T-helper 2 cell (primary cell): ENCODE measurements around the gene SPPL2B.
"Not testable (repeated sequence)": the region's sequence is repeated elsewhere in the genome, so short reads cannot be mapped to it uniquely, and the experiment has no call there.

ENCODE experiments used
- DNase-seq, 5 experiments: peaks; one replicate each; pipeline versions ENCODE4 v3.0.0 to v3.0.0-alpha.2; 2012 to 2022

The SPPL2B gene

DNA sequence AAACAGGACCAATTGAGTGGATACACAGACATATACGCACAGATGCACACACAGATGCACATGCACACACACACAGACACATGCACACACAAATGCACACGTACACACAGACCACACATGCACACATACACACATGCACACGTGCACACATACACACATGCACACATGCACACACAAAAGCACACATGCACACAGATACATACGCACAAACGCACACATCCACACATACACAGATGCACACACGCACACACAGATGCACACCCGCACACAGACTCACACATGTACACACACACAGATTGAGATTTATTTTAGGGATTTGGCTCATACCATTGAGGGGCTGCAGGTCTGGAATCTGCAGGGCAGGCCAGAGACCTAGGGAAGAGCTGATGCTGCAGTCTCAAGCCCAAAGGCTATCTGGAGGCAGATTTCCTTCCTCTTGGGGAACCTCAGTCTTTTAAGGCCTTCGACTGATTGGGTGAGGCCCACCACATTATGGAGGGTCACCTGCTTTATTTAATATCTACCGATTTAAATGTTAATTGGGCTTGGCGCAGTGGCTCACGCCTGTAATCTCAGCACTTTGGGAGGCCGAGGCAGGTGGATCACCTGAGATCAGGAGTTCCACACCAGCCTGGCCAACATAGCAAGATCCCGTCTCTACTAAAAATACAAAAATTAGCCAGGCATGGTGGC lies 54.2 kb downstream of the SPPL2B start:
- DNase-seq = no peak

DNA sequence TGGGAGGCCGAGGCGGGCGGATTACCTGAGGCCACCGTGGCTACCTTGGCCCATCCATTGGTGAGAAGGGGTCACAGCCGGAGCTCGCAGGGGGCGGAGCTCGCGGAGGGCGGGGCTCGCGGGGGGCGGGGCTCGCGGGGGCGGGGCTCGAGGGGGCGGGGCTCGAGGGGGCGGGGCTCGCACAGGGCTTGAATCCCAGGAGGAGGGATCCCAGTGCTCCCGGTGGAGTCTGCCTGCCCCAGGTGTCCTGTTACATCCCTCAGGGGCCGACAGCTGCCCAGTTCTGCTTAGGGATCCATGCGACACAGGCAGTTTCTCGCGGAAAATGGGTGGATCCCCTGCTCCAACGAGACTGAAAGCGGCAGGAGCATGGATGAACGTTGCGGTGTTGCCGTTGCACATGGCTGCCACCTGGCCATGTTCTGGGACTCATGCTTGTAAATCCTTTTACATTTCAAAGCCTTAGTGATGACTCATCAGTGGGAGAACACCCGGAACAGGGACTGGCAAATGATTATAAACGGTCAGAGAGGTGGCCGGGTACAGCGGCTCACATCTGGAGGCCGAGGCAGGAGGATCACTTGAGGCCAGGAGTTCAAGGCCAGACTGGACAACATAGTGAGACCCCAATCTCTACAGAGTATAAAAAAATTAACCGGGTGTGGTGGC lies 56.7 kb downstream of the SPPL2B start:
- no peak for DNase-seq

DNA sequence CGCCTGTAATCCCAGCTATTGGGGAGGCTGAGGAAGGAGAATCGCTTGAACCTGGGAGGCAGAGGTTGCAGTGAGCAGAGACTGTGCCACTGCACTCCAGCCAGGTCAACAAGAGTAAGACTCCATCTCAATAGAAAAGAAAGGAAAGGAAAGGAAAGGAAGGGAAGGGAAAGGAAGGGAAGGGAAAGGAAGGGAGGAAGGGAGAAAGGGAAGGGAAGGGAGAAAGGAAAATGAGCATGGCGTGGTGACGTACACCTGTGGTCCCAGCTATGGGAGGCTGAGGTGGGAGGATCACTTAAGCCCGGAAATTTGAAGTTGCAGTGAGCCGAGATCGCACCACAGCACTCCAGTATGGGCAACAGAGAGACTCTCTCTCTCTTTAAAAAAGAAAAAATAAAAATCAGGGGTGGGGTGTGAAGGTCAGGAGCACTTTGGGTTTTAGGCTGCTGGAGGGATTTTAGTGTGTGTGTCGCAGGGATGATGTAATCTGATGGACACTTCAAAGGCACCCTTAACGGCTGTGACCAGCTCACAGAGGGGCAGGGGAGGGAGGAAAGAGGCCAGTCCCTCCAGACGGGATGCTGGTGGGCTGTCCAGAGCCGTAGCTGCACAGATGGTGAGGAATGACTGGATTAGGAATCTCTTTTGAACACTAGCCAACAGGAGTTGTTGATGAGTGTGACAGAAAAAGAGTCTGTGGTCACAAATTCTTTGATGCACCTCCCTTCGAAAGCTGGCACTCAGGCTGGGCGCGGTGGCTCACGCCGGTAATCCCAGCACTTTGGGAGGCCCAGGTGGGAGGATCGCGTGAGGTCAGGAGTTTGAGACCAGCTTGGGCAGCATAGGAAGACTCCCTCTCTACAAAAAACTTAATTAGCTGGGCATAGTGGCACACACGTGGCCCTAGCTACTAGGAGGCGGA lies 59.1 kb downstream of the SPPL2B start:
- DNase-seq = no peak

DNA sequence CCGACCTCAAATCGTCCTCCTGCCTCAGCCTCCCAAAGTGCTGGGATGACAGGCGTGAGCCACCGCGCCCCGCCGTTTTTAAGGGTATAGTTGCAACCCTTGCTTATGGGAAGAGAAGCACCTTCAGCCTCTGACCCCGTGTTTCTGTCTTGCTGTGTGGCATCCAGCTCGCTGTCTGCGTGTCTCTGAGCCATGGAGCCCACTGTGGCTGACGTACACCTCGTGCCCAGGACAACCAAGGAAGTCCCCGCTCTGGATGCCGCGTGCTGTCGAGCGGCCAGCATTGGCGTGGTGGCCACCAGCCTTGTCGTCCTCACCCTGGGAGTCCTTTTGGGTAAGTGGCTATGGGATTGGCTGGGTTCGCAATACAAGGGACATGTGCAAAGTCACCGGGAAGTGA lies 61.1 kb downstream of the SPPL2B start:
- DNase-seq = no peak

DNA sequence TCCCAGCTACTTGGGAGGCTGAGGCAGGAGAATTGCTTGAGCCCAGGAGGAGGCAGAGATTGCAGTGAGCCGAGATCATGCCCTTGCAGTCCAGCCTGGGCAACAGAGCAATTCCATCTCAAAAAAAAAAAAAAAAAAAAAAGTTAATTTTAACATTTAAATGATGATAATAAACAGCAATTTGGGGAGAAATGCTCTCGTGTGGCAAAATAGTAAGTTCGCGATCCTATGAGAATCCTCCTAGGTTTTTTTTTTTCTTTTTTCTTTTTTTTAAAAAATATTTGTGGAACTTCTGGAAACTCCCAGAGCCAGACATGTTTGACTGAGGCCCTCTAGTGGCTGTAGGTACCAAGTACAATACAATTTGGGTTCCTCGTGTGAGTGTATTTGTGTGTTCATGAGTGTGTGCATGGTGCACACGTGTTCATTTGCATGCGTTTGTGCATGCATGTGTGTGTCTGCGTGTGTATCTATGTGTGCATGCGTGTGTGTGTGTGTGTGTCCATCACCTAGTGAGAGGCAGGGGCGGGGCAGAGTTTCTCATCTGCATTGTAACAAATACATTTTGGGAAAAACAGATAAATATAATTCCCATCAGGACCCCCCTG lies 62.7 kb downstream of the SPPL2B start:
- DNase-seq = peak in 2 of 5 experiments; percentile 30 to 78

DNA sequence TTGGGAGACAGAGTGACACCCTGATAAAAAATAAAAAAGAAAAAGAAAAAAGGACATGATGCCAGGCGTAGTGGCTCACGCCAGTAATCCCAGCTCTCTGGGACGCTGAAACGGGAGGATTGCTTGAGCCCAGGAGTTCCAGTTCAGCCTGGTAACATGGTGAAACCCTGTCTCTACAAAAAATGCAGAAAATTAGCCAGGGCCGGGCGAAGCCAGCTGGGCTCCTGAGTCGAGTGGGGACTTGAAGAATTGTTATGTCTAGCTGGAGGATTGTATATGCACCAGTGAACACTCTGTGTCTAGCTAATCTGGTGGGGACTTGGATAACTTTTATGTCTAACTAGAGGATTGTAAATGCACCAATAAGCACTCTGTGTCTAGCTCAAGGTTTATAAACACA lies 63.9 kb downstream of the SPPL2B start:
- DNase-seq = no peak

DNA sequence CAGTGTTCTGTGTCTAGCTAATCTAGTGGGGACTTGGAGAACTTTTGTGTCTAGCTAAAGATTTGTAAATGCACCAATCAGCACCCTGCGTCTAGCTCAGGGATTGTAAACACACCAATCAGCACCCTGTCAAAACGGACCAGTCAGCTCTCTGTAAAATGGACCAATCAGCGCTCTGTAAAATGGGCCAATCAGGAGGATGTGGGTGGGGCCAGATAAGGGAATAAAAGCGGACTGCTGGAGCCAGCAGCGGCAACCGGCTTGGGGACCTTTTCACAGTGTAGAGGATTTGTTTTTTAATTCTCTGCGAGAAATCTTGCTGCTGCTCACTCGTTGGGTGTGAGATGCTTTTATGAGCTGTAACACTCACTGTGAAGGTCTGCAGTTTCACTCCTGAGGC lies 64.4 kb downstream of the SPPL2B start:
- peak in 1 of 5 experiments; percentile 22 for DNase-seq

DNA sequence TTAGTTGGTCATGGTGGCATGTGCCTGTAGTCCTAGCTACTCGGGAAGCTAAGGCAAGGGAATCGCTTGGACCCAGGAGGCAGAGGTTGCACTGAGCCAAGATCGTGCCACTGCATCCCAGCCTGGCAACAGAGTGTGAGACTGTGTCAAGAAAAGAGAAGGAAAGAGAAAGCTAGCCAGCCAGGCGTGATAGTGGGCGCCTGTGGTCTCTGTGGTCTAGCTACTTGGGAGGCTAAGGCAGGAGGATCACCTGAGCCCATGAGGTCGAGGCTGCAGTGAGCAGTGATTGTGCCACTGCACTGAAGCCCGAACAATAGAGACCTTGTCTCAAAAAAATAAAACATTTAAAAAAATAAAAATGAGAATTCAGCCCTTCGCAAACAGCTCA lies 65.6 kb downstream of the SPPL2B start:
- DNase-seq = no peak

DNA sequence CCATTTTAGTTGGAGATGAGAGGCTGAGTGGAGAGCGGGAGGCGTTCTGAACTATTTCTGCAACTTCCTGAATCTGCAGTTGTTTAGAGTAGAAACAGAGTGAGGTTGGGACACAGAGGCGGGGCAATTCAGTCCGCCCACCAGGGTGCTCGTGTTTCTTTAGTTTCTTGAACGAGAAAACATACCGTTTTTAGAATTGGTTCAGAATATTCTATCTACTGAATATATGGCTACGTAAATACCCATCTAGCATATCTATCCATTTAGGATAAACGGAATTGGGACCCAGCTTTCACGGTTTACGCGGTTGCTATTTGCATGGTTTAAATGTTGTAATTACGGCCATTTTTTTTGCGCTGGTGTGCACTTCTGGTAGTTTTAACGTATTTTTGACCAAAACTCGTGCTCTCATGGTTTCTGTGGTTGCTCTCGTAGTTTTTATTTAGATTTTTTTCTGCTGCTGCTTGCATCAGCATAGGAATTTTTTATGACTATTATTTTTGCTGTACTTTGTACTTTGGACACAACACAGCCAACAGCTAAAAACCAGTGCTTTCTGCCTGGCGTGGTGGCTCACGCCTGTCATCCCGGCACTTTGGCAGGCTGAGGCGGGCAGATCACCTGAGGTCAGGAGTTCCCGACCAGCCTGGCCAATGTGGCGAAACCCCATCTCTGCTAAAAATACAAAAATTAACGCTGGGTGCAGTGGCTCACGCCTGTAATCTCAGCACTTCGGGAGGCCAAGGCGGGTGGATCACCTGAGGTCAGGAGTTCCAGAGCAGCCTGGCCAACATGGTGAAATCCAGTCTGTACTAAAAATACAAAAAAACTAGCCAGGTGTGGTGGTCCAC lies 66.2 kb downstream of the SPPL2B start:
- DNase-seq = no peak

DNA sequence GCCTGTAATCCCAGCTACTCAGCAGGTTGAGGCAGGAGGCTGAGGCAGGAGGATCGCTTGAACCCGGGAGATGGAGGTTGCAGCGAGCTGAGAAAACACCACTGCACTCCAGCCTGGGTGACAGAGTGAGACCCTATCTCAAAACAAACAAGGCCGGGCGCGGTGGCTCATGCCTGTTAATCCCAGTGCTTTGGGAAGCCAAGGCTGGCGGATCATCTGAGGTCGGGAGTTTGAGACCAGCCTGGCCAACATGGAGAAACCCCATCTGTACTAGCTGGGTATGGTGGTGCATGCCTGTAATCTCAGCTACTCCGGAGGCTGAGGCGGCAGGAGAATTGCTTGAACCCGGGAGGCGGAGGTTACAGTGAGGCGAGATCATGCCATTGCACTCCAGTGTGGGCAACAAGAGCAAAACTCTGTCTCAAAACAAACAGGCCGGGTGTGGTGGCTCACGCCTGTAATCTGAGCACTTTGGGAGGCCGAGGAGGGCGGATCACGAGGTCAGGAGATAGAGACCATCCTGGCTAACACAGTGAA lies 66.9 kb downstream of the SPPL2B start:
- not testable (repeated sequence) for DNase-seq

DNA sequence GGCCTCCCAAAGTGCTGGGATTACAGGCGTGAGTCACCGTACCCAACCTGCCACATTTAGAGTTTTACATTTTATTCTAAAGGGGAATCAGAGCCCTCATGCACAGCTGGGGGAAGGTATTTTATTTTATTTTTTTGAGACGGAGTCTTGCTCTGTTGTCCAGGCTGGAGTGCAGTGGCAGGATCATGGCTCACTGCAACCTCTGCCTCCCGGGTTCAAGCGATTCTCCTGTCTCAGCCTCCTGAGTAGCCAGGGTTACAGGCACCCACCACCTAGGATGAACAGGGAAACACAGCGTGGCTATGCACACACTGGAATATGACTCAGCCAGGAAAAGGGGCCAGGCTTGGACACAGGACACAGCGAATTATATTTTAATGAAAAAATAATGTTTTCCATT lies 68.7 kb downstream of the SPPL2B start:
- DNase-seq = not testable (repeated sequence)

DNA sequence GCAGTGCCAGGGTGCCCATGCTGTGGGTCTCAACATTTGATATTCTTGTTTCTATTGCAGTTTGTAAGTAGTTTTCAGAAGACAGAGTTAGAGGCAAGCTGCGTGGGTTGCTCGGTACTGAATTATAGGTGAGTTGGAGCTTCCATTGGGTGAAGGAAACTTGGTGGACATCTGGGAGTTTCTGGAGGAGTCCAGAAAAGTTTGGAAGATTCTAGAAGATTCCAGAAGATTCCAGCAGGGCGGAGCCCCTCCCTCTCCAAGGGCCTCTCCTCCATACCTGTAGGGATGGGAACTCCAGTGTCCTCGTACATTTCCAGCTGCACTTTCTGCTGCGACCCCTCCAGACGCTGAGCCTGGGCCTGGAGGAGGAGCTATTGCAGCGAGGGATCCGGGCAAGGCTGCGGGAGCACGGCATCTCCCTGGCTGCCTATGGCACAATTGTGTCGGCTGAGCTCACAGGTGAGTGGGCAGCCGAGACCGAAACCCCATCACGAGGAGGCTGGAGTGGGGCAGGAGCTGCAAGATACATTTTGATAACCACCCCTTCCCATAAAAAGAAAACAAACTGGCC lies 70.3 kb downstream of the SPPL2B start:
- no peak for DNase-seq

DNA sequence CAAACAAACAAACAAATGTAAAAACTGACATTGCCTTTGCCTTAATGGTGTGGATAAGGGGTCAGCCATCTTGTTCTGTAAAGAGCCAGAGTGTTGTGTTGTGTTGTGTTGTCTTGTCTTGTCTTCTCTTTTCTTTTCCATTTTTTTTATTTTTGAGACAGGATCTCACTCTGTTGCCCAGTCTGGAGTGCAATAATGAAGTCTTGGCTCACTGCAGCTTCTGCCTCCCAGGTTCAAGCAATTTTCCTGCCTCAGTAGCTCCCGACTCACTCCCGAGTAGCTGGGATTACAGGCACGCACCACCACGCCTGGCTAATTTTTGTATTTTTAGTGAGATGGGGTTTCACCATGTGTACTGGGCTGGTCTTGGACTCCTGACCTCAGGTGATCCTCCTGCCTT lies 71.1 kb downstream of the SPPL2B start:
- DNase-seq = no peak
